Thyroid gland (tissue), 4 donors: ENCODE results near the gene C10orf53.

ENCODE experiments used
- CTCF ChIP-seq, 6 experiments: fragments of 200-600 bp in 3 of 6; fragments of 450-650 bp in 3 of 6; sonication (generic) in 3 of 6; IDR thresholded peaks; one replicate each; pipeline ENCODE4 v1.5.1; 2016 to 2019; ENCODE audit warnings: antibody characterized with exemption in 6 of 6, mild to moderate bottlenecking in 2 of 6, inconsistent platforms in 1 of 6, moderate library complexity in 1 of 6
- POLR2A ChIP-seq, 2 donors: fragments of 450-650 bp; IDR thresholded peaks; one replicate each; pipeline ENCODE4 v1.6.1; 2017; ENCODE audit warnings: antibody characterized with exemption in 2 of 2, mild to moderate bottlenecking in 2 of 2, moderate library complexity in 1 of 2

GRCh38 chr10:49737474-49738201 is 58.2 kb downstream of the C10orf53 start:
- no peak for TF ChIP-seq CTCF (IDR thresholded peaks at IDR 0.05)
- no peak for TF ChIP-seq POLR2A (IDR thresholded peaks at IDR 0.05)
